ENCODE data around the gene EVA1C.

- TF ChIP-seq CTCF (conservative IDR thresholded peaks at IDR 0.05; ENCODE audit: low read depth in 2 of 2) (peak in 1 of 2 experiments; percentile 24; a peak in 1 of 4 replicates), STAT1 (IDR thresholded peaks at IDR 0.05; ENCODE audit: unreplicated experiment) (no peak), POLR2AphosphoS5 (IDR thresholded peaks at IDR 0.05; ENCODE audit: low read depth) (no peak), JUNB (IDR thresholded peaks at IDR 0.05; ENCODE audit: unreplicated experiment) (no peak), CREB1 (CRISPR knock-in tag; IDR thresholded peaks at IDR 0.05; ENCODE audit: low read depth) (no peak), EZH2 (IDR thresholded peaks at IDR 0.05; ENCODE audit: low read depth, unreplicated experiment) (no peak), ETS1 (IDR thresholded peaks at IDR 0.05) (no peak), REST (IDR thresholded peaks at IDR 0.05; ENCODE audit: unreplicated experiment) (no peak), NANOG (IDR thresholded peaks at IDR 0.05; ENCODE audit: borderline replicate concordance) (no peak), EZH2phosphoT487 (IDR thresholded peaks at IDR 0.05; ENCODE audit: unreplicated experiment) (no peak), ZNF114 (CRISPR knock-in tag; IDR thresholded peaks at IDR 0.05) (no peak), ZNF331 (CRISPR knock-in tag; IDR thresholded peaks at IDR 0.05; ENCODE audit: low read depth) (no peak), ZNF462 (CRISPR knock-in tag; IDR thresholded peaks at IDR 0.05) (no peak)
These were observed 35.0 kb upstream of the EVA1C start for GRCh38 chr21:32377506-32377905.
